NCI-H1436 treated with DMSO at 0.1 percent for 48 hours (cell line): Measurements from ENCODE around the gene PKLR.
"Not testable (repeated sequence)": the region's sequence is repeated elsewhere in the genome, so short reads cannot be mapped to it uniquely, and the experiment has no call there.

Experiments used
- DNase-seq: peaks from one replicate; lab custom pipeline; 2025; lab: John Stamatoyannopoulos, UW

Gene PKLR

GRCh38 chr1:155318082-155318481 is 16.8 kb upstream of the PKLR start:
- no peak for DNase-seq

GRCh38 chr1:155316922-155317321 is 15.7 kb upstream of the PKLR start:
- DNase-seq: no peak

- no peak for DNase-seq
Observed at GRCh38 chr1:155313261-155313660, 12.0 kb upstream of the PKLR start.

GRCh38 chr1:155309423-155310021 is 8.3 kb upstream of the PKLR start:
- no peak for DNase-seq

- peak; percentile 95 for DNase-seq
Observed at GRCh38 chr1:155308493-155309422, 7.5 kb upstream of the PKLR start, which contains the start of gene FDPS. FDPS (plus strand) TSS chr1:155308866; CDS start chr1:155309790, 924 bp downstream.

GRCh38 chr1:155307247-155307740 is 6.1 kb upstream of the PKLR start:
- no peak for DNase-seq

- no peak for DNase-seq
Observed at GRCh38 chr1:155305881-155306391, 4.7 kb upstream of the PKLR start.

GRCh38 chr1:155304558-155305063 is 3.4 kb upstream of the PKLR start:
- DNase-seq: no peak

GRCh38 chr1:155300553-155301329 is 497 bp downstream of the PKLR start:
- DNase-seq: no peak

GRCh38 chr1:155300024-155300423 is 1.2 kb downstream of the PKLR start:
- DNase-seq: no peak

GRCh38 chr1:155297384-155297783 is 3.9 kb downstream of the PKLR start:
- DNase-seq: no peak

- DNase-seq: no peak
Observed at GRCh38 chr1:155296661-155297060, 4.6 kb downstream of the PKLR start.

- no peak for DNase-seq
Observed at GRCh38 chr1:155295942-155296267, 5.3 kb downstream of the PKLR start.

GRCh38 chr1:155295183-155295941 is 5.9 kb downstream of the PKLR start:
- no peak for DNase-seq

- DNase-seq: no peak
Observed at GRCh38 chr1:155294520-155295182, 6.6 kb downstream of the PKLR start.

GRCh38 chr1:155293086-155293749 is 8.0 kb downstream of the PKLR start:
- no peak for DNase-seq

- not testable (repeated sequence) for DNase-seq
Observed at GRCh38 chr1:155291006-155291405, 10.2 kb downstream of the PKLR start.

- DNase-seq: no peak
Observed at GRCh38 chr1:155287987-155288543, 13.2 kb downstream of the PKLR start.

GRCh38 chr1:155286544-155286943 is 14.7 kb downstream of the PKLR start:
- no peak for DNase-seq

- no peak for DNase-seq
Observed at GRCh38 chr1:155285631-155286044, 15.6 kb downstream of the PKLR start.
